Panc1 (cell line): ENCODE measurements around the gene ZFYVE1.
"Not testable (repeated sequence)": the region's sequence is repeated elsewhere in the genome, so short reads cannot be mapped to it uniquely, and the experiment has no call there.

Source experiments
- POLR2AphosphoS5 ChIP-seq: IDR thresholded peaks from 2 replicates; pipeline ENCODE4 v1.6.1; 2012; ENCODE audit warnings: mild to moderate bottlenecking, low read depth, low read length, moderate library complexity
- SIN3A ChIP-seq: IDR thresholded peaks from 2 replicates; pipeline ENCODE4 v1.6.1; 2012; ENCODE audit warnings: low read depth, mild to moderate bottlenecking, low read length, moderate library complexity, borderline replicate concordance; ENCODE audit not compliant: insufficient read depth
- TCF7L2 ChIP-seq: IDR thresholded peaks from 2 replicates; pipeline ENCODE4 v1.6.1; 2011; ENCODE audit warnings: mild to moderate bottlenecking, low read depth, low read length, inconsistent platforms
- TF ChIP-seq, protein P1 (sequence below): fragments of 450-650 bp; IDR thresholded peaks from 2 replicates; pipeline ENCODE4 v1.5.1; 2017; ENCODE audit warnings: mild to moderate bottlenecking

GRCh38 chr14:73015552-73015951, 11.4 kb downstream of the ZFYVE1 start:
- TF ChIP-seq, protein P1, sequence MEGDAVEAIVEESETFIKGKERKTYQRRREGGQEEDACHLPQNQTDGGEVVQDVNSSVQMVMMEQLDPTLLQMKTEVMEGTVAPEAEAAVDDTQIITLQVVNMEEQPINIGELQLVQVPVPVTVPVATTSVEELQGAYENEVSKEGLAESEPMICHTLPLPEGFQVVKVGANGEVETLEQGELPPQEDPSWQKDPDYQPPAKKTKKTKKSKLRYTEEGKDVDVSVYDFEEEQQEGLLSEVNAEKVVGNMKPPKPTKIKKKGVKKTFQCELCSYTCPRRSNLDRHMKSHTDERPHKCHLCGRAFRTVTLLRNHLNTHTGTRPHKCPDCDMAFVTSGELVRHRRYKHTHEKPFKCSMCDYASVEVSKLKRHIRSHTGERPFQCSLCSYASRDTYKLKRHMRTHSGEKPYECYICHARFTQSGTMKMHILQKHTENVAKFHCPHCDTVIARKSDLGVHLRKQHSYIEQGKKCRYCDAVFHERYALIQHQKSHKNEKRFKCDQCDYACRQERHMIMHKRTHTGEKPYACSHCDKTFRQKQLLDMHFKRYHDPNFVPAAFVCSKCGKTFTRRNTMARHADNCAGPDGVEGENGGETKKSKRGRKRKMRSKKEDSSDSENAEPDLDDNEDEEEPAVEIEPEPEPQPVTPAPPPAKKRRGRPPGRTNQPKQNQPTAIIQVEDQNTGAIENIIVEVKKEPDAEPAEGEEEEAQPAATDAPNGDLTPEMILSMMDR, result not testable (repeated sequence)
- not testable (repeated sequence) for TF ChIP-seq SIN3A, POLR2AphosphoS5, TCF7L2
